GM13977 (cell line): ENCODE measurements around the gene LUC7L.
"Not testable (repeated sequence)": the region's sequence is repeated elsewhere in the genome, so short reads cannot be mapped to it uniquely, and the experiment has no call there.

ENCODE experiments used
- DNase-seq: peaks from one replicate; pipeline ENCODE4 v3.0.0; 2012; ENCODE audit warnings: low spot score
- CTCF ChIP-seq: IDR thresholded peaks from 2 replicates; pipeline ENCODE4 v1.5.1; 2012; ENCODE audit warnings: mild to moderate bottlenecking, control low read depth; ENCODE audit not compliant: insufficient read depth; ENCODE audit errors: extremely low read depth, missing control alignments
- in situ Hi-C: fragments of 300-500 bp; cut with MboI; formaldehyde crosslinking; loops from one replicate; pipeline ENCODE4 v1.12.0; 2022; ENCODE audit warnings: low sequenced_read_pairs, low pct_unique_long_range_greater_than_20kb, mixed read lengths, inconsistent platforms; ENCODE audit not compliant: unreplicated experiment

Gene LUC7L

GRCh38 chr16:162271-162991, 66.8 kb downstream of the LUC7L start:
- in situ Hi-C loops, result no loop called here
- DNase-seq, result no peak
- no peak for TF ChIP-seq CTCF

GRCh38 chr16:160691-161190, 68.5 kb downstream of the LUC7L start:
- DNase-seq, result no peak
- TF ChIP-seq CTCF, result no peak
- in situ Hi-C loops, result no loop called here

GRCh38 chr16:160242-160641, 69.0 kb downstream of the LUC7L start:
- DNase-seq, in situ Hi-C loops: not testable (repeated sequence)

- in situ Hi-C loops, result no loop called here
- DNase-seq, result no peak
- TF ChIP-seq CTCF, result no peak
Observed at GRCh38 chr16:159136-159849, 70.0 kb downstream of the LUC7L start.

- in situ Hi-C loops, result no loop called here
- no peak for TF ChIP-seq CTCF
Observed at GRCh38 chr16:155031-155398, 74.2 kb downstream of the LUC7L start.

GRCh38 chr16:154217-155030, 74.8 kb downstream of the LUC7L start:
- TF ChIP-seq CTCF, result no peak
- DNase-seq, result peak; percentile 67
- in situ Hi-C loops, result no loop called here

More at GRCh38 chr16:155031-155398, 74.2 kb downstream of the LUC7L start:
- no peak for DNase-seq

- DNase-seq, in situ Hi-C loops: not testable (repeated sequence)
Observed at GRCh38 chr16:153550-154216, 75.6 kb downstream of the LUC7L start.

- in situ Hi-C loops, DNase-seq: not testable (repeated sequence)
Observed at GRCh38 chr16:153129-153521, 76.1 kb downstream of the LUC7L start.
